OCI-LY3 (cell line): ENCODE results near the gene CCSER2.

Experiments used
- EZH2phosphoT487 ChIP-seq: fragments of 200-600 bp; shearing (Covaris generic); IDR thresholded peaks from 2 replicates; pipeline ENCODE4 v1.6.1; 2018; ENCODE audit warnings: antibody characterized with exemption, mixed run types, low read depth
- TF ChIP-seq, protein P1 (sequence below): fragments of 200-600, 300-600 bp; sonication (generic); IDR thresholded peaks from 2 replicates; pipeline ENCODE4 v1.5.1; 2014; ENCODE audit warnings: antibody characterized with exemption, low read length, low read depth

GRCh38 chr10:84567133-84567532 is 238.7 kb downstream of the CCSER2 start:
- TF ChIP-seq, protein P1, sequence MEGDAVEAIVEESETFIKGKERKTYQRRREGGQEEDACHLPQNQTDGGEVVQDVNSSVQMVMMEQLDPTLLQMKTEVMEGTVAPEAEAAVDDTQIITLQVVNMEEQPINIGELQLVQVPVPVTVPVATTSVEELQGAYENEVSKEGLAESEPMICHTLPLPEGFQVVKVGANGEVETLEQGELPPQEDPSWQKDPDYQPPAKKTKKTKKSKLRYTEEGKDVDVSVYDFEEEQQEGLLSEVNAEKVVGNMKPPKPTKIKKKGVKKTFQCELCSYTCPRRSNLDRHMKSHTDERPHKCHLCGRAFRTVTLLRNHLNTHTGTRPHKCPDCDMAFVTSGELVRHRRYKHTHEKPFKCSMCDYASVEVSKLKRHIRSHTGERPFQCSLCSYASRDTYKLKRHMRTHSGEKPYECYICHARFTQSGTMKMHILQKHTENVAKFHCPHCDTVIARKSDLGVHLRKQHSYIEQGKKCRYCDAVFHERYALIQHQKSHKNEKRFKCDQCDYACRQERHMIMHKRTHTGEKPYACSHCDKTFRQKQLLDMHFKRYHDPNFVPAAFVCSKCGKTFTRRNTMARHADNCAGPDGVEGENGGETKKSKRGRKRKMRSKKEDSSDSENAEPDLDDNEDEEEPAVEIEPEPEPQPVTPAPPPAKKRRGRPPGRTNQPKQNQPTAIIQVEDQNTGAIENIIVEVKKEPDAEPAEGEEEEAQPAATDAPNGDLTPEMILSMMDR = no peak
- no peak for TF ChIP-seq EZH2phosphoT487
